B cell (primary cell): Measurements from ENCODE around the gene GALM.

Experiments used
- CTCF ChIP-seq: fragments of 200-600 bp; IDR thresholded peaks from one replicate; pipeline ENCODE4 v1.8.0; 2022; ENCODE audit warnings: antibody characterized with exemption, mild to moderate bottlenecking
- EZH2 ChIP-seq: IDR thresholded peaks from 2 replicates; pipeline ENCODE4 v1.6.1; 2012; ENCODE audit warnings: borderline replicate concordance, low read depth, mild to moderate bottlenecking, moderate library complexity, low read length; ENCODE audit not compliant: insufficient read depth, poor library complexity, severe bottlenecking

DNA sequence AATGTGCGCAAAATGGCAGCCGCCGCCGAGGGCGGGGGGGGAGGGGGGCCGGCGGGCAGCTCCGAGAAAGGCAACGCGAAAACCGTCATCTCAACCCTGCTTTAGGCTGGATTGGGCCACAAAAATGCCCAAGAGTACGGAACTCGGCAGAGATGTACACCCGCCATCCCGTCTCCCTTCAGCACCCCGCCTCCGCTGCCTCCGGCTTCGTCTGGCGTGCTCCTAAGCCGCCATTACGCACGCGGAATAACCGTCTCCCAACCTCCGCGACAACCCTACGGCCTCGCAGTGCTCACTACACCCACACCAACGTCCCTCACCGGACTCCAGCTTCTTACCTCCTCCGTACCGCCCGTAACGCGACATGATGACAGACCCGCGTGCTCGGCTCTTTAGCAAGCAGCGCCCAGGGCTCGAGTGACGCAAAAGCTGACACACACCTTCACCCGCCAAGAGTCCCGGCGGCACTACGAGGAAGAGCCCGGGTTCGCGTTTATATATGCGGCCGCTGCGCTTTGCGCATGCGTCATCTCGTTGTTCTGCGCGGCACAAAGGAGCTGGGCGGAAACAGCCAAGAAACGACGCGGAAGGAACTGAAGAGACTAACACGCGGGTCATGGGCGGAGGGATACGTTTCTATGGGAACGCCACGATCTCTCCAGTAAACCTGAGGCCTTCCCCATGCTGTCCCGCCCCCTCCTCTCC is 85.1 kb downstream of the GALM start, which contains the start of gene SRSF7:
- TF ChIP-seq CTCF, result no peak
- TF ChIP-seq EZH2, result no peak
